AG20443 (cell line): ENCODE results near the gene OR2M7.
"Not testable (repeated sequence)": the region's sequence is repeated elsewhere in the genome, so short reads cannot be mapped to it uniquely, and the experiment has no call there.

Experiments
- DNase-seq: peaks from one replicate; pipeline ENCODE4 v3.0.0; 2012; ENCODE audit warnings: low spot score, mixed read lengths

The OR2M7 gene, protein sequence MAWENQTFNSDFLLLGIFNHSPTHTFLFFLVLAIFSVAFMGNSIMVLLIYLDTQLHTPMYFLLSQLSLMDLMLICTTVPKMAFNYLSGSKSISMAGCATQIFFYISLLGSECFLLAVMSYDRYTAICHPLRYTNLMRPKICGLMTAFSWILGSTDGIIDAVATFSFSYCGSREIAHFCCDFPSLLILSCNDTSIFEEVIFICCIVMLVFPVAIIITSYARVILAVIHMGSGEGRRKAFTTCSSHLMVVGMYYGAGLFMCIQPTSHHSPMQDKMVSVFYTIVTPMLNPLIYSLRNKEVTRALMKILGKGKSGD

DNA sequence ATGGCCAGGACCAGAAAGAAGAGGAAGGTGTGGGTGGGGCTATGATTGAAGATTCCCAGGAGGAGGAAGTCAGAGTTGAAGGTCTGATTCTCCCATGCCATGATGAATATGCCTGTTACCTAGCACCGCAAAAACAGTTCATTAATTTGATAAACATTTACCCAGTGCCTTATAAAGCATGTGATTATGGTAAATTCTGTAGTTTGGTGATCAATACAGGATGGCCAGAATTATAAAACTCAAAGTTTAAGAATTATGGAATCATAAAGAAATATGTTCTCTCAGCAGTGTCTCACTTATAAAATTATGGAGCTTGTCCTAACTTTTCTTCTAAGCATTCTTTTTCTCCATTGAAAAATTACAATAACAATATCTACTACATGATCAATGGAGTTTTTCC lies at the start of gene OR2M7:
TSS of gene OR2M7 (minus strand) at position 101 of the 400 bp plus-strand sequence. CDS start at position 101, 0 bp downstream.
- no peak for DNase-seq

DNA sequence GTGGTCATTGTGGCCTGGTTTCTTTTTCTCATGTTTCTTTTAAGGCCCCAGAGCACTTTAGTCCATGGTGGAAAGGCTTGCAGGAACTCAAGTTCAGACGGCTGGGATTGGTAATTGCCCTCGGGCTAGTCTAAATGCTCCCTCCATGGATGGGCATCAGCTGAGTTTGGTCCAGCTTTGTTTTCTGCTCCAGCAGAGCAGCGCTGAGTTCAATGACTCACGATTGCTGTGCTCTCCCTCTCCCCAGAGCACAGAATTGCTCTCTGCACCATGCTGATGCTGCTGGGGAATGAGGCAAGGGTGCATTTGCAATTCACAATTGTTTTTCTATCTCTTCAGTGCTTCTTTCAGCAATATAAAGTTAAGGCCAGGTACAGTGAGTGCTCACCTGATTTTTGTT lies 49.4 kb upstream of the OR2M7 start:
- no peak for DNase-seq

DNA sequence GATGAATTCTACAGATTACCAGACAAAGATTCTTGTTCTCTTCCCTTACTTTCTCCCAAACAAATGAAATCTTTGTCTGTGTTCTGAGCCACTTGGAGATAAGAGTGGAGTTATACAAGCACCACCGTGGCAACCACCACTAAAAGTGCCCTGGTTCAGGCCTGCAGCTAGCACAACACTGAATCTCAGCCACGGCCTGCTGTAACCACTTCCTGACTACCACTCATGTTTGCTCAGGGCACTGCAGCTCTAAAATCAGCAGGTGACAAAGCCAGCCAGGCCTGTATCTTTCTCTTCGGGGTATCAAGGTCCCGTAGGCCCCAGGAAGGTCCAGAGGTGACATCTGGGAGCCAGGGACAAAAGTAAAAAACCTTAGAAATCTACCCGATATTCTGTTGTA lies 48.0 kb upstream of the OR2M7 start:
- DNase-seq: no peak

DNA sequence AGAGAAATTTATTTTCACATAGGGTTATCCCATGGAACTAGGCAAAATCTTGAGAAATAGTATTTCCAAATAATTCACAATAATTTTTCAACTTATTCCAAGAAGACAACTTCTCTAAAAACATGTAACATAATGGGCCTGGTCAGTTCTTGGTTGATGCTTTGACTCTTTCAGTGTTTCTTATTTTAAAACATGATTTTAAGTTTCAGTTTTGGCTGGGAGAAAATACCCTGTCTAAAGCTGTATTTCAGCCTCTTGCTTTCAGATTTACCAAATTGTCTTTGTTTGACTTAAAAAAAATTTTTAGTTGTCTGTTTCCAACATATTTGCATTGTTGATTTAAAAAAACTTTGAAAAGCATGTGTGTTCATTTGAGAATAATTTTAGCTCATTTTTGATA lies 42.2 kb upstream of the OR2M7 start:
- DNase-seq: no peak

DNA sequence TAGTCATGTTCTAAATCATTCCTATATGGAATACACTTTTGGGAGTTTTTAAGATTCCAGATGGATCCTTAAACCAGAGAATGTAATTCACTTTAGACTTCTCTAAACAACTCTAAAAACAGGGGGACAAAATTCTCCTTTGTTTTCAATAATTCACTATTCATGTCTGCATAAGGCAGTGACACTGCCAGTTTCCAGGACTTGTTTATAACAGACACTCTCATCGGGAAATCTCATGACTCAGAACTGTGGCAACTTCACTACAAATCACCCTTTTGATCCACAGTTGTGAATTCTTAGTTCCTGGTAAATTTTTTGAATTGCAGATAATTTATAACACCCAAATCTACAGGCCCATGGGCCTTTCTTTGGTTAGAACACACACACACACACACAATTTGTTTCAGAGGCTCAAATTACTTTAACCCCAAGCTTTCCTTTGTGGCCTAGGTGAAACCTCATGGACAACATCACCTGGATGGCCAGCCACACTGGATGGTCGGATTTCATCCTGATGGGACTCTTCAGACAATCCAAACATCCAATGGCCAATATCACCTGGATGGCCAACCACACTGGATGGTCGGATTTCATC lies 36.9 kb upstream of the OR2M7 start, which contains the start of gene OR2T4:
TSS of gene OR2T4 (plus strand) at position 545 of the 595 bp plus-strand sequence. CDS start at position 545, 0 bp downstream.
- no peak for DNase-seq

DNA sequence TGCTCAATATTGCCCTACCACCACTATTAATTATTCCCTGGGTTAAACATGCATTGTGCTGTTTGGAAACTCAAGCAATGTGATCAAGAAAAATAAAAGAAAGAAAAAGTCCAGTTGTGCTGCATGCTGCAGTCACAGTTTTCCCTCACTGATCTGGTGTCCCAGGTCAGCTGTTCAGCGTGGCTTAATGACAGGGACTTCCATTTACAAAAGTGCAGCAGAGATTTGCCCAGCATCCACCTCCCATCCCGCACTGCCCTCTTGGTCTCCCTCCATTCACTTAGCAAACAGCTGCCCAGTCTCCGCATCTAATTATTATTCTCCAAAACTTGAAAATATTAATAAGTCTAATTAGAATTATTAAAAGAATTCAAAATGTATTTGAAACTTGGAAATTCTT lies 35.0 kb upstream of the OR2M7 start:
- no peak for DNase-seq

DNA sequence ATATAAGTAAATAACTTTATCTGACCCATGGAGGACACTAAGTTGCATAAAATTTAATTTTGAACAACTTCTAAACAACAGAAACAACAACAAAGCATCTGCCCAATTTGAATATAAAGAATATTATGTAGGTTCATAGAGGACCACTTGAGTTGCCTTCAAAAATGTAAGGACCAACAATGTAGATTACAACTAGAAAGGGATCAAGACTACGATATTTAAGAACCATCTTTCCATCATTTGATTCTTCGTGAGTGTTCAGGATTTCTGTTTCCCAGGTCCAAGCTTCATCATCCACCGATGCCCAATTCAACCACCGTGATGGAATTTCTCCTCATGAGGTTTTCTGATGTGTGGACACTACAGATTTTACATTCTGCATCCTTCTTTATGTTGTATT lies 24.1 kb upstream of the OR2M7 start, which contains the start of gene OR14C36:
TSS of gene OR14C36 (plus strand) at position 301 of the 400 bp plus-strand sequence. CDS start at position 301, 0 bp downstream.
- no peak for DNase-seq

DNA sequence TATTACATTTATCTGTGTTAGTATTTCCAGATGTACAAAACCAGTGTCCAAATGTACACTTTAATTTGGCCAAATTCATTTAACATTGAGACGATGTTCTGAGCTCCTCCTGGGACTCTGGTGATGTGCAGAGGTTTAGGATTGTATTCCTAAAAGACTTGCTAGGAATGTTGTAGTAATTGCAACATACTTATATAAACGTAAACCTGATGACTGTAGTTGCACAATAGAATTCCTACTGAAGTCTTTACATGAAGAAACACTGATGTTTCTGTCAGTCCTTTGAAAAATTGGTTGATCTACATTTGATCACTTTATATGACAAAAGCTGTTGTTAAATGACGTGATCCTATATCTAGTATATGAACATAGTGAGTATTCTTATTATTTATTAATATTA lies 19.1 kb upstream of the OR2M7 start:
- DNase-seq: no peak

DNA sequence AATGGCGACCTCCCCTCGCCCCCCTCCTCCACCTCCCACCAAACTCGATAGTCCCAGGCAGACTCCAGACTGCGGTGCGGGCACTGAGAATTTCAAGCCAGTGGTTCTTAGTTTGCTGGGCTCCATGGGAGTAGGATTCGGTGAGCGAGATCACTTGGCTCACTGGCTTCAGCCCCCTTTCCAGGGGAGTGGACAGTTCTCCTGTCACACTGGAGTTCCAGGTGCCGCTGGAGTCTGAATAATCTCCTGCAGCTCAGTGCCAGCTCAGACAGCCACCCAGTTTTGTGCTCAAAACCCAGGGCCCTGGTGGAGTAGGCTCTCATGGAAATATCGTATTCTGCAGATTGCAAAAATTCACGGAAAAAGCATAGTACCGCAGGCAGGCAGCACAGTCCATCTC lies 7.6 kb downstream of the OR2M7 start:
- DNase-seq: no peak

DNA sequence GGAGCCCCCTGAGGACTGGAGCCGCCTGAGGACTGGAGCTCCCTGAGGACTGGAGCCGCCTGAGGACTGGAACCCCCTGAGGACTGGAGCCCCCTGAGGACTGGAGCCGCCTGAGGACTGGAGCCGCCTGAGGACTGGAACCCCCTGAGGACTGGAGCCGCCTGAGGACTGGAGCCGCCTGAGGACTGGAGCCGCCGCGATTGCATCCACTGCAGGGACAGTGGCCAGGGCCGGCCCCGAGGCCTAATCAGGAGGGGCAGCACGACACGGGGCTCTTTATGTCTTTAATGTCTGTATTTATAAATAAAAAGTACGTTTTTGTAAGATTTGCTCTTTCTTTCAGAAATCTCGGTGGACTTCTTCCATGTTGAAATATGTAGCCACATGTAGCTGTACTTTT lies 17.6 kb downstream of the OR2M7 start:
- DNase-seq: not testable (repeated sequence)

DNA sequence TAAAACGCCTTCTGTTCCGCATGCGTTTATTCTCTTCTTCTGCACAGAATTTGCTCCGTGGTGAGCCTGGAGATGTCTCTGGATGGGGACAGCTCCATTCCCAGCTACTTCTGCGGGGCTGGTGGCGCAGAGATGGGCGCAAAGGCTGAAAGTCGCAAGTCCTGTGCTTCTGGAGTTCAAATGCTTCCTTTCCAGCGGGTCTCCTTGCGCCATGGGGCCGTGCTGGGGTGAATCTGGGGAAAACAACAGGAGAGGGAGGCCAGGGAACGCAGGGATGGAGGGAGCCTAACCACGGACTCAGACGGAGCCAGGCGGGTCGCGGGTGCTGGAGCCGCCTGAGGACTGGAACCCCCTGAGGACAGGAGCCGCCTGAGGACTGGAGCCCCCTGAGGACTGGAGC lies 18.3 kb downstream of the OR2M7 start:
- peak; percentile 5 for DNase-seq

DNA sequence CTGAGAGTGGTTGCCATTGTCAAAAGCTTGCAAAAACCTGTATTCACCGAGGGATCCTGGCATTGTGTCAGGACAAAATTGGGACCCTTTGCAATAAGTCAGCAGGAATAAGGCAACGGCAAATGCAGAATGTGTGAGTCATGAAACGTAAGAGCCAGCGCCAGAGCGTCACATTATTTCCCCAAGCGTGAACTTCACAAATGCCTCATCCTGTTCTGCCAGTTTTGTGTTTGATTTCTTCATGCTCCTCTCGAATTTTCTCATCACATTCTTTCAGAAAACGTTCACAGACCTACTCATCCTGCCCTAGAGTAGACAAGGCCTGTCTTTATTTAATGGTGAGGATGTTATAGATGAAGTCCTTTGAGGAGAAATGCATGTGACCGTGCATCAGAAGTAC lies 18.7 kb downstream of the OR2M7 start:
- not testable (repeated sequence) for DNase-seq

DNA sequence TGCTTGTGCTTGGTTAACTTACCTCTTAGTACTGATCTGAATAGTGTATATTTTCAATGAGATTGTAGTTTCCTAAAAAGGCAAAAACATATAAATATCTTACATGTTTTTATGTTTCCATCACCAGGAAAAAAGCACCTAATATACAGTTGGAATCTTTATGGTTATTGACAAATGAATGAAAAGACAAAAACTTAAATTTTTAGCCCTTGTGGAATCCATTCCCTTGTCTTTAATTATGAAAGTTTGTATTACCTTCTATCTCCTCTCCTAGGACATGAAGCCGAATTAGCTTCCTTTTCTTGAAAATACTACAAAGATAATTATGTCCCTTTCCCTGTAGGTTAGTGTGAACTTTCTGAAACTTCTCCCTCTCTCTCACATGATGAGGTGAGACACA lies 21.0 kb downstream of the OR2M7 start, which contains the start of gene OR2T12:
TSS of gene OR2T12 (minus strand) at position 101 of the 400 bp plus-strand sequence. CDS start 7,846 bp downstream, outside the sequence.
- DNase-seq: no peak

DNA sequence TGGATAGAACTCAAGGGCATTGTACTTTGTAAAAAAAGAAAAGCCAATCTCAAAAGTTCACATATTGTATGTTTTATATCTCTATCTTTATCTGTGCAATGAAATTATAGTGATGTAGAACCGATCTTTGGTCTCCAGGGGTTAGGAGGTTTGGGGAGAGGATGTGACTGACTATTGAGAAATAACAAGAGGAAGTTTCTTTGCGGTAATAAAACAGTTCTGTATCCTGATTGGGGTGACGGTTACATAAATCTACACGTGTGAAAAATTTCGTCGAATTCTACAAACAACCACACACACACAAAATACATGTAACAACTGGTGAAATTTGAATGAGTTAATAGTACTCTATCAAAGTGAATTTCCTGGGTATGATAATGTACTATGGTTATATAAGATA lies 36.0 kb downstream of the OR2M7 start:
- DNase-seq: no peak

DNA sequence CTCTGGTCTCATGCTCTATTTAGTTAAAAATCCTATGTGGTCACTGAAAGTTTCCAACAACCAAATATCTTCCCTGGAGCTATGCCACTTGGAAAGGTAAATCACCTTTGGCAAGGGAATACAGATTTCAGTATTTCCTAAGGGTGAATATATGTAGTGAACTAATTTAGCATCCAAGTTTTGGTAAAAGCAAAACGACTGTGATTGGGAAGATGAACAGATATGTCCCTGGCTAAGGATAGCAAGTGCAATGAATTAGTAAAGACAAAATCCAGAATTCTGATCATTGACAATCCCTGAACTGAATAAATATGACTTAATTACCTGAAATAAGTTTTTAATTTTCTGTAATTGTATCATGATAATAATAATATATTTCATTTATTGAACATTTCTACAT lies 46.5 kb downstream of the OR2M7 start, which contains the start of gene OR2T33:
TSS of gene OR2T33 (minus strand) at position 101 of the 400 bp plus-strand sequence. CDS start 4,162 bp downstream, outside the sequence.
- DNase-seq: no peak
